Mucosa of rectum (tissue), 2 donors: ENCODE measurements around the gene SUPT5H.

ENCODE experiments used
- H3K27ac ChIP-seq, 2 donors: one replicate each; pipeline ENCODE4 v1.7.0; 2013; ENCODE audit warnings: inconsistent platforms in 2 of 2, low read depth in 2 of 2, low read length in 2 of 2
- H3K27me3 ChIP-seq, 2 donors: one replicate each; pipeline ENCODE4 v1.7.0; 2013; ENCODE audit warnings: low read length in 2 of 2; ENCODE audit not compliant: control insufficient read depth in 2 of 2, insufficient read depth in 2 of 2
- H3K36me3 ChIP-seq, 2 donors: one replicate each; pipeline ENCODE4 v1.7.0; 2013; ENCODE audit warnings: low read length in 2 of 2; ENCODE audit not compliant: control insufficient read depth in 2 of 2, insufficient read depth in 2 of 2
- H3K4me1 ChIP-seq, 2 donors: one replicate each; pipeline ENCODE4 v1.7.0; 2013; ENCODE audit warnings: low read length in 2 of 2, mild to moderate bottlenecking in 1 of 2; ENCODE audit not compliant: control insufficient read depth in 2 of 2, insufficient read depth in 2 of 2
- H3K4me3 ChIP-seq, 2 donors: one replicate each; pipeline ENCODE4 v1.7.0; 2013; ENCODE audit warnings: low read length in 2 of 2
- H3K9ac ChIP-seq, 2 donors: one replicate each; pipeline ENCODE4 v1.7.0; 2013; ENCODE audit warnings: low read length in 2 of 2, low read depth in 1 of 2, mild to moderate bottlenecking in 1 of 2
- H3K9me3 ChIP-seq, 2 donors: one replicate each; pipeline ENCODE4 v1.7.0; 2013; ENCODE audit warnings: low read length in 2 of 2; ENCODE audit not compliant: control insufficient read depth in 2 of 2
- donor health status: healthy.
- donor health status: Normal muscosa, but diverticular disease.

The SUPT5H gene

GRCh38 chr19:39507715-39508364 is 62.5 kb downstream of the SUPT5H start:
- Histone ChIP-seq H3K27me3 (peaks cover 33 to 39% of the 10 kb centered on the region in 2 donors), H3K36me3 (no peaks in the 10 kb centered on the region), H3K9ac (no peak overlapping the region), H3K4me1 (peaks cover 3 to 4% of the 10 kb centered on the region in 2 donors), H3K4me3 (peak overlapping the region; percentile 22 to 56), H3K27ac (no peak overlapping the region), H3K9me3 (no peaks in the 10 kb centered on the region)

GRCh38 chr19:39508629-39509028 is 63.2 kb downstream of the SUPT5H start:
- Histone ChIP-seq H3K9me3 (no peaks in the 10 kb centered on the region), H3K27me3 (peaks cover 34 to 43% of the 10 kb centered on the region in 2 donors)

GRCh38 chr19:39509233-39509632 is 63.9 kb downstream of the SUPT5H start:
- Histone ChIP-seq H3K36me3 (no peaks in the 10 kb centered on the region), H3K27me3 (peaks cover 39 to 45% of the 10 kb centered on the region in 2 donors), H3K9ac (no peak overlapping the region), H3K4me3 (no peak overlapping the region), H3K27ac (no peak overlapping the region), H3K9me3 (no peaks in the 10 kb centered on the region), H3K4me1 (peaks cover 3 to 4% of the 10 kb centered on the region in 2 donors)

More at GRCh38 chr19:39508629-39509028, 63.2 kb downstream of the SUPT5H start:
- Histone ChIP-seq H3K4me3 (no peak overlapping the region), H3K27ac (no peak overlapping the region), H3K9ac (no peak overlapping the region), H3K4me1 (peaks cover 3 to 4% of the 10 kb centered on the region in 2 donors), H3K36me3 (no peaks in the 10 kb centered on the region)

GRCh38 chr19:39512988-39513387 is 67.6 kb downstream of the SUPT5H start:
- H3K36me3 ChIP-seq = no peaks in the 10 kb centered on the region
- no peak overlapping the region for H3K27ac ChIP-seq
- H3K9me3 ChIP-seq = no peaks in the 10 kb centered on the region
- no peak overlapping the region for H3K4me3 ChIP-seq
- H3K4me1 ChIP-seq = peaks cover 0 to 7% of the 10 kb centered on the region in 2 donors
- no peak overlapping the region for H3K9ac ChIP-seq
- H3K27me3 ChIP-seq = peaks cover 37 to 45% of the 10 kb centered on the region in 2 donors

- Histone ChIP-seq H3K4me3 (peak within 1 kb of the TSS in 1 of 2 donors; percentile 41), H3K9ac (no peak within 1 kb of the TSS), H3K27me3 (peaks cover 32 to 42% of the 10 kb centered on the region in 2 donors)
Measured at GRCh38 chr19:39514840-39515550, 69.6 kb downstream of the SUPT5H start, which contains the start of gene SELENOV. SELENOV (plus strand) TSS chr19:39515139; CDS start chr19:39515213, 74 bp downstream.

GRCh38 chr19:39515551-39516191 is 70.3 kb downstream of the SUPT5H start:
- Histone ChIP-seq H3K4me1 (peaks cover 0 to 7% of the 10 kb centered on the region in 2 donors), H3K27ac (no peak overlapping the region), H3K27me3 (peaks cover 32 to 42% of the 10 kb centered on the region in 2 donors), H3K36me3 (no peaks in the 10 kb centered on the region), H3K9ac (no peak overlapping the region), H3K4me3 (peak overlapping the region in 1 of 2 donors; percentile 41), H3K9me3 (no peaks in the 10 kb centered on the region)

More at GRCh38 chr19:39514840-39515550, 69.6 kb downstream of the SUPT5H start, which contains the start of gene SELENOV:
- Histone ChIP-seq H3K36me3 (no peaks in the 10 kb centered on the region), H3K27ac (no peak within 1 kb of the TSS), H3K9me3 (no peaks in the 10 kb centered on the region), H3K4me1 (peaks cover 0 to 7% of the 10 kb centered on the region in 2 donors)

GRCh38 chr19:39516270-39516669 is 70.9 kb downstream of the SUPT5H start:
- Histone ChIP-seq H3K27me3 (peaks cover 32 to 42% of the 10 kb centered on the region in 2 donors), H3K4me1 (peaks cover 0 to 7% of the 10 kb centered on the region in 2 donors), H3K36me3 (no peaks in the 10 kb centered on the region), H3K27ac (no peak overlapping the region), H3K9me3 (no peaks in the 10 kb centered on the region), H3K9ac (no peak overlapping the region), H3K4me3 (no peak overlapping the region)

- Histone ChIP-seq H3K27ac (no peak overlapping the region), H3K9ac (no peak overlapping the region), H3K4me1 (peaks cover 0 to 7% of the 10 kb centered on the region in 2 donors), H3K9me3 (no peaks in the 10 kb centered on the region), H3K4me3 (no peak overlapping the region), H3K36me3 (no peaks in the 10 kb centered on the region), H3K27me3 (peaks cover 32 to 42% of the 10 kb centered on the region in 2 donors)
Measured at GRCh38 chr19:39517432-39517831, 72.0 kb downstream of the SUPT5H start.

GRCh38 chr19:39518458-39518857 is 73.1 kb downstream of the SUPT5H start:
- H3K4me3 ChIP-seq = no peak overlapping the region
- H3K27me3 ChIP-seq = peaks cover 32 to 35% of the 10 kb centered on the region in 2 donors
- no peak overlapping the region for H3K27ac ChIP-seq
- peaks cover 0 to 7% of the 10 kb centered on the region in 2 donors for H3K4me1 ChIP-seq
- H3K9me3 ChIP-seq = no peaks in the 10 kb centered on the region
- H3K36me3 ChIP-seq = no peaks in the 10 kb centered on the region
- no peak overlapping the region for H3K9ac ChIP-seq

- Histone ChIP-seq H3K9me3 (no peaks in the 10 kb centered on the region), H3K27me3 (peaks cover 27 to 32% of the 10 kb centered on the region in 2 donors), H3K27ac (no peak overlapping the region), H3K36me3 (no peaks in the 10 kb centered on the region), H3K4me3 (no peak overlapping the region), H3K4me1 (peaks cover 0 to 7% of the 10 kb centered on the region in 2 donors), H3K9ac (no peak overlapping the region)
Measured at GRCh38 chr19:39518975-39519374, 73.6 kb downstream of the SUPT5H start.
